ENCODE results near the gene FTL.
A peak's percentile ranks its signal among the peaks of the same experiment; 100 is the strongest.

The FTL gene

DNA sequence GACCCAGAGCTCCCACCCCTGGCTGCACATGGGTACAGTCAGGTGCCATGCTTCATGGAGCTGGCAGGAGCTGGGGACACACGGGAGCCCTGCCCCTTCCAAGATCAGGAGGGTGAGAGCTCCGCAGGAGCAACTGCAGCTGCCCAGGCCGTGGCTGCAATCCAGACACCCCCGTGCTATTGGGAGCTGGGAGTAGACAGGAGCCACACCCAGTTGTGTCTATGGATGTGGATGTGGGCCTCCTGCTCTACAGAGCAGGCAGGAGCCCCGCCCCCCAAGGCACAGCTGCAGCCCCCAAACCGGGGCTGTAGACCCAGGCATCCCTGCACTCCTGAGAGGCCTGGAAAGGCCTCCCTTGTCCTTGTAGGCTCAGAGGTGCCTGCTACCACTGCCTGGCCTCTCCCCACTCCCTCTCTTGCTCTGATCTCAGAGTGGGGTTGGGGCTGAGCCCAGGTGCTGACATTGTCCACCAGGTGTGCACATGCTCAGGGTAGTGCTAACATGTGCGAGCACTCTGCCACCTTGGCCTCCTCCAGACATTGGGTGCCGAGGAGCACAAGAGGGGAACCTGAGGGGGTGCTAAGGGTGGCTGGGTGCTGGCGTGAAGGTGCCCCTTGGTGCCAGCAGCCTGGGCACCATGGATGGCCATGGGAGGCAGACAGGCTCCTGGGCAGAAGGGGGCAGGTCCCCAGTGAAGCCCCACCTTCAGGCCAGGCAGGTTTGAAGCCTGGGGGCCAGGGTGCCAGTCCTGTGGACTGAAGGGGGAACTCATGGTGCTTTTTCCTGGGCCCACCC is 18.4 kb upstream of the FTL start:
- DNase-seq, result no peak

DNA sequence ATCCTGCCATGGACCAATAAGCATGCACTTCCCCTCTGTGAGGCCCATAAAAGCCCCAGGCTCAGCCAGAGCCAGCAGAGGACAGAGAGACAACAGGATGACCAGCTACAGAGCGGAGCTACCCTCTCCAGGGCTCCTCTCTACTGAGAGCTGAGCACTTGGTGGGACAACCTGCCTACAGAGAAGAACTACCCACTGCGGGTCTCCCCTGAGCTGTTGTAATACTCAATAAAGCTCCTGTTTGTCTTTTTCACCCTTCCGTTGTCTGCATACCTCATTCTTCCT is 17.9 kb upstream of the FTL start:
- DNase-seq, result no peak

DNA sequence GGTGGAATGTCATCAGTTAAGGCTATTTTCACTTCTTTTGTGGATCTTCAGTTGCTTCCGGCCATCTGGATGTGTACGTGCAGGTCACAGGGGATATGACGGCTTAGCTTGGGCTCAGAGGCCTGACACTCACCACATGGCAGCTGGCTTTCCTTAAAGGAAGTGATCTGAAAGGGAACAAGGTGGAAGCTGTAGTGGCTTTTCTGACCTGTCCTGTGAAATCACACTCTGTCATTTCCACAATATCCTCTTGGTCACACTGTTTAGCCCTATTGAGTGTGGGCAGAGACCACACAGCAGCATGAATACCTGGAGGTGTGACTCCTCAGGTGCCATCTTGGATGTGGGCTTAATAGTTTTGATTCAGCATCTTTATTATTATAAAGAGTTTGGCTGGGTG is 14.9 kb upstream of the FTL start:
- DNase-seq, result no peak

DNA sequence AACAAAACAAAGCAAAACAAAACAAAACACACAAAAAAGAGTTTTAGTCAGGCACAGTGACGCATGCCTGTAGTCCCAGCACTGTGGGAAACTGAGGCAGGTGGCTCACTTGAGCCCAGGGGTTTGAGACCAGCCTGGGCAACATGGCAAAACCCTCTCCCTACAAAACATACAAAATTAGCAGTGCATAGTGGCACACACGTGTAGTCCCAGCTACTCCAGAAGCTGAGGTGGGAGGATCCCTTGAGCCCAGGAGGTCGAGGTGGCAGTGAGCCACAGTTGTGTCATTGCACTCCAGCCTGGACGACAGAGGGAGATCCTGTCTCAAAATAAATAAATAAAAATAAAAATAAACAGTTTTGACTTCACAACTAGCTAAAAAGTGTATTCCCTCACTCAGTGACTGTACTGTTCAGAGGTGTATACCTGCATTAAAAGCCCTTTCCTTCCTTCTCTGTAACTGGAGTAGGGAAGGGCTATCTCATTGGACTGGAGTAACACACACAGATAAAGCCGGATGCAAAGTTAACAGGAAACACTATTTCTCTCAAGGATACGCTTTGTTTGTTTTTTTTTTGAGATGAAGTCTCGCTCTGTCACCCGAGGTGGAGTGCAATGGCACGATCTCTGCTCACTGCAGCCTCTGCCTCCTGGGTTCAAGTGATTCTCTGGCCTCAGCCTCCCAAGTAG is 14.1 kb upstream of the FTL start:
- DNase-seq, result no peak

DNA sequence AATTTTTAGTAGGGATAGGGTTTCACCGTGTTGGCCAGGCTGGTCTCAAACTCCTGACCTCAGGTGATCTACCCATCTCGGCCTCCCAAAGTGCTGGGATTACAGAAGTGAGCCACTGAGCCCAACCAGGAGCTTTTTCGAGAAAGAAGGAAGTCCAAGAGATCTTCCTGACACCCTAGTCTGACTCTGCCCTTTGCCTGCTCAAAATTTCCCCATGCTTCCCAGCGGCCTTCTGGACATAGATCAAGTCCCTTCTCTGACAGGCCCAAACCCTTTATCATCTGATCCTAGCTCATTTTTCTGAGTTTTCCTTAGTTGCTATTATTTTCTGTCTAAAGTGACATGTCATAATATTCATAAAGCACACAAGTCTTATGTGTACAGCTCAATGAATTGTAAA is 12.0 kb upstream of the FTL start:
- no peak for DNase-seq

DNA sequence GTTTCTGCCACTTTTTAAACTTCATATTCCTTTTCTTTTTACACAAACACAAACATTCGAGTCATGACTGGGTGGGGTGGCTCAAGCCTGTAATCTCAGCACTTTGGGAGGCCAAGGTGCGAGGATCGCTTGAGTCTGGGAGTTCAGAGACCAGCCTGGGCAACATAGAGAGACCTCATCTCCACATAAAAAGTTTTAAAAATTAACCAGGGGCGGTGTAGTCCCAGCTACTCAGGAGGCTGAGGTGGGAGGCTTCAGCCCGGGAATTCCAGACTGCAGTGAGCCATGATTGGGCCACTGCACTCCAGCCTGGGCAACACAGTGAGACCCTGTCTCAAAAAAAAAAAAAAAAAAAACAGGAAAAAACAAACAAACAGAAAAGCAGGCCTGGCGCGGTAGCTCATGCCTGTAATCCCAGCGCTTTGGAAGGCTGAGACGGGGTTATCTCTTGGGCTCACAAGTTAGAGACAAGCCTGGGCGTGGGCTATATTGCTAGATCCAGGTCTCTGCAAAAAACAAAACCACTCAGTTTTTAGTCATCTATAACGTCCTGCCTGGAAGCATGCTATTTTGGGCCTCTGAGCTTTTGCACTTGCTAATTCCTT is 11.0 kb upstream of the FTL start:
- DNase-seq, result no peak

DNA sequence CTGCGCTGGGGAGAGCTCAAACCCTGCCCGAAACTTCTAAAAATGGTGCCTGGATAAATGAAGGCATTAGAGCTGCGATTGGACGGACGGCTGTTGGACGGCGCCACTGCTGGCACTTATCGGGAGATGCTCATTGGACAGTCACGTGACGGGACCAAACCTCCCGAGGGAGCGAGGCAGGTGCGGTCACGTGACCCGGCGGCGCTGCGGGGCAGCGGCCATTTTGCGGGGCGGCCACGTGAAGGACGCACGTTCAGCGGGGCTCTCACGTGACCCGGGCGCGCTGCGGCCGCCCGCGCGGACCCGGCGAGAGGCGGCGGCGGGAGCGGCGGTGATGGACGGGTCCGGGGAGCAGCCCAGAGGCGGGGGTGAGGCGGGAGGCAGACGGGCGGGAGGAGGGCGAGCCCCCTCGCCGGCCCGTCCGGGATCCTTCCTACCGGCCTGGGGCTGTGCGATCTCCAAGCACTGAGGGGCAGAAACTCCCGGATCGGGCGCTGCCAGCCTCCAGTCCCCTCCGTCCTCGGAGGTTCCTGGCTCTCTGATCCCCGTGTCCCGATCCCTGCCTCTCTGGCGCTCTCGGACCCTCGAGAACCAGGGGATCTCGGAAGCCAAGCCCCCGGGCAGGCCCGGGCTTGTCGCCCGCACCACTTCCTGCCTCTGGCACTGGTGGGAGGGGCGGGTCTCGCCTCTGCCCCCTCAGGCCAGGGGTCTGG is 10.4 kb upstream of the FTL start, which contains the start of gene BAX:
Gene BAX (plus strand): TSS at position 281 of the 713 bp plus-strand sequence. CDS start 54 bp downstream, at position 335.
- peak; percentile 99 for DNase-seq

DNA sequence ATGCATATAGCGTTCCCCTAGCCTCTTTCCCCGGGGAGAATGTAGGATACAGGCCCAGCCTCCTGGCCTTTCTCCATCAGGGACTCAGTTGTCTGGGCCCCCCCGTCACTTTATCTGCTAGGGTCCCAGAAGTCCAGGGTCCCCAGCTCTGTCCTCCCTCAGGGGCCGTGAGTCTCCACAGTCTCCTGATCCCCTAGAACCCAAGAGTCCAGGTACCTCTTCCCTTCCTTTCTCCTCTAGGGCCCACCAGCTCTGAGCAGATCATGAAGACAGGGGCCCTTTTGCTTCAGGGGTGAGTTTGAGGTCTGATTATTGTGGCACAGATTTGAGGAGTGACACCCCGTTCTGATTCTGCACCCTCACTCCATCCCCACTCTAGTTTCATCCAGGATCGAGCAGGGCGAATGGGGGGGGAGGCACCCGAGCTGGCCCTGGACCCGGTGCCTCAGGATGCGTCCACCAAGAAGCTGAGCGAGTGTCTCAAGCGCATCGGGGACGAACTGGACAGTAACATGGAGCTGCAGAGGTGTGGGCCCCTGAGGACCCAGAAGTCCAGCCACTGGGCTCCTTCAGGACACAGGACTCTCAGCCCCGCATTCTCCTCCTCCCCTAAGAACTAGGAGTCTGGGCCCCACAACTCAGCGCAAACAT is 9.7 kb upstream of the FTL start:
- no peak for DNase-seq

DNA sequence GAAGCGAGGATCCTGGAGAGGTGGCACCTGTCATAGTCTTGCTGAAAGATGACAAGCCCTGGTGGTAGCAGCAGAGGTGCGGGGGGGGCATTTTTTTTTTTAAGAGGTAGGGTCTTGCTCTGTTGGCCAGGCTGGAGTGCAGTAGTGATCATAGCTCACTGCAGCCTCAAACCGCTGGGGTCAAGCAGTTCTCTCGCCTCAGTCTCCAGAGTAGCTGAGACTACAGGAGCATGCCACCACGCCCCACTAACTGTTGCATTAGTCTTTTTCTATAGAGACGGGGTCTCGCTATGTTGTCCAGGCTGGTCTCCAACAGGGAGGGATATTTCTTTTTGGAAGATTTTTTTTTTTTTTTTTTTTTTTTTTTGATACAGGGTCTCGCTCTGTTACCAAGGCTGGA is 7.1 kb upstream of the FTL start:
- no peak for DNase-seq

DNA sequence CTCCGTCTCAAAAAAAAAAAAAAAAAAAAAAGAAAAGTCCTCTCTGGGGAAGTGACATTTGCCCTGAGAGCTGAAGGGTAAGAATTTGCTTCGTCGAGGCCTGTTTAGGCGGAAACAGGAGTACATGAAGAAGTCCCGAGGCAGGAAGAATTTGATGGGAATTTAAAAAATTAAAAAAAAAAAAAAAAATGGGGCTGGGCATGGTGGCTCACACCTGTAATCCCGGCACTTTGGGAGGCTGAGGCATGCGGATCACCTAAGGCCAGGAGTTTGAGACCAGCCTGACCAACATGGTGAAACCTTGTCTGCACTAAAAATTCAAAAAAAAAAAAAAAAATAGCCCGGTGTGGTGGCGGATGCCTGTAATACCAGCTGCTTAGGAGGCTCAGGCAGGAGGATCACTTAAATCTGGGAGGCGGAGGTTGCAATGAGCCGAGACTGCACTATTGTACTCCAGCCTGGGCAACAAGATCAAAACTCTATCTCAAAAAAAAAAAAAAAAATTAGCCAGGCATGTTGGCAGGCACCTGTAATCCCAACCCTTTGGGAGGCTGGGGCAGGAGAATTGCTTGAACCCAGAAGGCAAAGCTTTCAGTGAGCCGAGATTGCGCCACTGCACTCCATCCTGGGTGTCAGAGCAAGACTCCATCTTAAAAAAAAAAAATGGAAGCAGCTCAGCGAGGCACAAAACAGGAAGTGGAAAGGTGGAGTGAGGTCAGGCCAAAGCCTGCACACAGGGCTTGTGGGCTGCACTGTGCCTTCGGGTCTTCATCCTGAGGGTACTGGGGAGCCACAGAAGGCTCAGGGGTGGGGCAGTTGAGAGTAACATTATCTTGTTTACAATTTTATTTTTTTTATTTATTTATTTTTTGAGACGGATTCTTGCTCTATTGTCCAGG is 5.5 kb upstream of the FTL start:
- DNase-seq, result no peak

DNA sequence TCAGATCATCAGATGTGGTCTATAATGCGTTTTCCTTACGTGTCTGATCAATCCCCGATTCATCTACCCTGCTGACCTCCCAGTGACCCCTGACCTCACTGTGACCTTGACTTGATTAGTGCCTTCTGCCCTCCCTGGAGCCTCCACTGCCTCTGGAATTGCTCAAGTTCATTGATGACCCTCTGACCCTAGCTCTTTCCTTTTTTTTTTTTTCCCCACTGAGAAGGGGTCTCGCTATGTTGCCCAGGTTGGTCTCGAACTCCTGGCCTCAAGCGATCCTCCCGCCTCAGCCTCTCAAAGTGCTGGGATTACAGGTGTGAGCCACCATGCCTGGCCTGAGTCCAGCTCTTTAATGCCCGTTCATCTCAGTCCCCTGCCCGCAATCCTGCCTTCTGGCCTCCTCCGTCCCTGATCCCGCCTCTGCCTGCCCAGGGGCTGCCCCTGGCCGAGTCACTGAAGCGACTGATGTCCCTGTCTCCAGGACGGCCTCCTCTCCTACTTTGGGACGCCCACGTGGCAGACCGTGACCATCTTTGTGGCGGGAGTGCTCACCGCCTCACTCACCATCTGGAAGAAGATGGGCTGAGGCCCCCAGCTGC is 4.0 kb upstream of the FTL start:
- no peak for DNase-seq

DNA sequence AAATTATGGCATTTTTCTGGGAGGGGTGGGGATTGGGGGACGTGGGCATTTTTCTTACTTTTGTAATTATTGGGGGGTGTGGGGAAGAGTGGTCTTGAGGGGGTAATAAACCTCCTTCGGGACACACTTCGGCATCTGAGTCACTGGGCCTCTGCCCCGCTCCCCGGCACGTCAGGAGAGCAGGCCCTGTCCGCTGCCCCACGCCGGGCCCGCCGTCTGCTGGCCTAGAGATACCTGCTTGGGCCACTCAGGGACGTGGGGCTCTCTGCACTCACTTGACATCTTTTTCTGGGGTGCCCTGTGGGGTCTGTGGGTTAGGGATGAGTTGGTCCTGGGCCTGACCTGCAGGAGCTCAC is 3.5 kb upstream of the FTL start:
- no peak for DNase-seq

DNA sequence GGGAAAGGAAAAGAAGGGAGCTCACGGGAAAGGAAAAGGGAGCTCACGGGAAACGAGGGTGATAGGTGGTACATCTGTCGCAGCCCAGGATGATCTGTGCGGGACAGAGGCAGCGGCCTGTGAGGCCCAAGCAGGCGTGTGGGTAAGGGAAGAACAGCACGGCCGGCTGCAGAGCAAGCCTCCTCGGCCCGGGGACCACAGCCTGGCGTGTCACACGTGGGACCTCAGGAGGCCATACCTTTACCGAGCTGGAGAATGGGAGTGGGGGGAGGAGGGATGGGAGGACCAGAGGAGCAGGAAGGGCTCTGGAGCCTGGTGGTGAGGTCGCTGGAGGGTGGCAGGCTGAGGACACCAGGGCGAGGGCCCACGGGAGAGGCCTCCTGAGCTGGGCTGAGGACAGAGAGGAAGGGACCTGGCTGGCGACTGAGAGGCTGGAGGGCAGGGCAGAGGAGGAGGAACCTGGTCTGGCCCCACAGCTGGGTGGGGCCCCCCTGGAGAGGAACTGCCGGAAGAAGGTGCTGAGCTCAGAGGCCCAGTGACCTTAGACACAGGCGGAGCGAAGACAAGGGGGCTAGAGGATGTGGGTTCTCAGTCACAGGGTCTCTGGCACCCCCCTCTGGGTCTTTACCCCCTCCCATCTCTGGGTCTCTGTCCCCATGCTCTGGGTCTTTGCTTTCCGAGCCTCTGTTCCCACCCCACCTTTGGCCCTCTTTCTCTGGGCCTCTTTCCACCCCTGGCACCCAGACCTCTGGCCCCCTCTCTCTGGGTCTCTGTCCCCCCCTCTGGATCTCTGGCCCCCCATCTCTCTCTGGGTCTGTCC is 2.9 kb upstream of the FTL start:
- no peak for DNase-seq

DNA sequence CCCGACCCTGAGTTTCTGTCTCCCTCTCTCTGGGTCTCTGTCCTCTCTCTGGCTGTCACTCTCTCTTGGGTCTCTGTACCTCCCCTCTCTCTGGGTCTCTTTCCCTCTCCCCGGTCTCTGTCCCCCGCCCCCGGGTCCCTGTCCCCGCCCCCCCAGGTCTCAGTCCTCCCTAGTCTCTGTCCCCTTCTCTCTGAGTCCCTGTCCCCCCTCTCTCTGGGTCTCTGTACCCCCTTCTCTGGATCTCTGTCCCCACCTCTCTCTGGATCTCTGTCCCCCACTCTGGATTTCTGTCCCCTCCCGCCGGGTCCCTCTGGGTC is 2.3 kb upstream of the FTL start:
- DNase-seq, result no peak

DNA sequence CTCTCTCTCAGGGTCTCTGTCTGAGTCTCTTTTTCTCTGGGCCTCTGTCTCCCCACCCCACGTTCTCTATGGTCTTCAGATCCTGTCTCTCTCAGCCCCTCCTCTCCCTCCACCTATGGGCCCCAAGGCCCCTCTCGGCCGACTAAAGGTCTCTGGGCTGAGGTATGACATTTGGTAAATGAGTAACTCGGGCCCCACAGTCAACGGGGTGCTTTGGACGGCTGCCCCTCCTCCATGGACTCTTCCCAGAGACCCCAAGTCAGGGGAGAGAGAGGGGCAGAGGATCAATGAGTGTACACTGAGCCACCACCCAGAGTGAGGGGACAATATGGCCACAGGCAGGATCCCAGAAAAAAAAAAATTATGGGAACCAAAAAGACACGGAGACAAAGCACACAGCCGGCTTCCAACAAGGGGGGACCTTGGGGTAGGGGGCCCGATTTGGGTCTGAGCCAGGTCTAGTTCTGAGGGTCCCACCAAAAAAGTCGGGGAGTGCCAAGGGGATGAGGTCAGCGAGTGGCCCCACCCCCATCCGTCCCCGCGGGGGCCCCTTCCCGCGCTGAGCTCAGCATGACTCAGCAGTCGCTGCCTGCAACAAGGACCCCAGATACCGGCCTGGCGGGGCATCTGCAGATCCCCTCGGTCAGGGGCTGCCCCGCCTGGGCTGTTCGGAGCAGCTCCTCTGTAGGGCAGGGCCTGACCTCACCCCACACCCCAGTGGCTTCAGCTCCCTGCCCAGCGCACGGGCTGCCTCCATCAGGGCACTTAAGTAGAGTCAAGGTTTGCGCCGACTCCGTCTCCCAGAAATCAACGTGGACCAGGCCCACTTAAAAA is 1.5 kb upstream of the FTL start:
- DNase-seq, result peak; percentile 59

DNA sequence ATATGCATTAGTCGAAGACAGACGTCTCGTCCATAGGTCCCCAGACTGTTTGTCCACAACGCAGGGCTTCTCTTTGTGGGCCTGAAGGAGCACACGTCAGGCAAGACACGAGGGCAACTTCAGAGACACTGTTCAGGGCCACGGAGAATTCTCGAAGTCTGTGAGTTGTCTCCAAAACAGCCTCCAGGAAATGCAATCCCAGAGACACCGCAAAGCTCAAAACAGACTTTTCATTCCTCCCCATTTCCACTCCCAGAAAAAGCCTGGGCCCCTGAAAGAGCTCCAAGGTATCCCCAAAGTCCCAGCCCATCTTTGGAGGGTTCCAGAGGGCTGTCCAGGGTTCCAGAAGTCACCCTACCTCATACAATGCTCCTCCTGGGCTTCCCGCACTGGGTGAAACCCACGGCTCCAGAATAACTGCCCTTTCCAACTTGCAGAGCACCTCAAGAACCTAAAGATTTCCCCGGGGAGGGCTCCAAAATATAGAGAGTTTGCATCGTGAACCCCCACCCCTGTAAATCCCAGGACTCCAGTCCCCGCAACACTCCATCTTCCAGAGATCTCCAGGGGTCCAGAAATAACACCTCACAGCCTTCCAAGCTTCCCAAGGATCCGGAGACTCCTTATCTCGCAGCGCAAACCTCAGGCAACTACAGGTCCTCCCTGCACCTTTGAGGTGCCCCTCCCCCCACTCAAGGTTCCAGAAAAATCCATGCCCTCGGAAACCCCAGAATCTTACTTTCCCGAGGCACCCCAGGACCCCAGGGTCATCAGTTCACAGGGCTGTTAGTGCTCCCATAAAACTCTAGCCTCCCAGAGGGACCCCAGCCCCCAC is 687 bp upstream of the FTL start:
- DNase-seq, result no peak

DNA sequence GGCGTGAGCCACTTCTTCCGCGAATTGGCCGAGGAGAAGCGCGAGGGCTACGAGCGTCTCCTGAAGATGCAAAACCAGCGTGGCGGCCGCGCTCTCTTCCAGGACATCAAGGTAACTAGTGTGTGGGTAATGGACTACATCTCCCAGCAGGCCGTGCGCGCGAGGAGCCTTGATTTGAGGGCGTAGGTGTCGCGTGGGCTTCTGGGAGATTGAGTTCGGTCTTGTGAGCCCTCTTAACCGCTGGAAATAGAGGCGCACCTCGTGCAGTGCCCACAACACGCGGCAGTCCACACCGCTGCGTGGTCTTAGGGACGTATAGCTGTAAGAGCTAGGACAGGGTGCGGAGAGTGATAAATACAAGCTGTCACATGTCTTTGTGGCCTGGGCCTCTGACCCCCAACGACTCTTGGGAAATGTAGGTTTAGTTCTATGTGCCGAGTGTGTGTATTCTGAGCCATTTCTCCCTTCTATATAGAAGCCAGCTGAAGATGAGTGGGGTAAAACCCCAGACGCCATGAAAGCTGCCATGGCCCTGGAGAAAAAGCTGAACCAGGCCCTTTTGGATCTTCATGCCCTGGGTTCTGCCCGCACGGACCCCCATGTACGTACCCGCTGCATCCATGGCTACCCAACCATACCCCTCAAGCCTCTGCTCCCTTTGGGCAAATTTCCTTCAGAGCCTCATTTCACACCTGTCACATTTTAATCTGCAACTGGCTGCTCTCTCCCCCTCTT is 864 bp downstream of the FTL start:
- DNase-seq, result peak; percentile 82
